ENCODE data around the gene HDHD5.
A peak's percentile ranks its signal among the peaks of the same experiment; 100 is the strongest.

The HDHD5 gene

GRCh38 chr22:17119481-17120202, 39.4 kb downstream of the HDHD5 start:
- no peak for DNase-seq

- DNase-seq: no peak
Observed at GRCh38 chr22:17118342-17118741, 40.7 kb downstream of the HDHD5 start.

GRCh38 chr22:17117890-17118289, 41.2 kb downstream of the HDHD5 start:
- peak; percentile 46 for DNase-seq

- no peak for DNase-seq
Observed at GRCh38 chr22:17117400-17117799, 41.7 kb downstream of the HDHD5 start.

- DNase-seq: no peak
Observed at GRCh38 chr22:17116572-17117330, 42.3 kb downstream of the HDHD5 start.

GRCh38 chr22:17115945-17116565, 43.0 kb downstream of the HDHD5 start:
- no peak for DNase-seq

GRCh38 chr22:17115236-17115635, 43.8 kb downstream of the HDHD5 start:
- no peak for DNase-seq

- DNase-seq: no peak
Observed at GRCh38 chr22:17114898-17115235, 44.2 kb downstream of the HDHD5 start.

- DNase-seq: no peak
Observed at GRCh38 chr22:17114173-17114897, 44.7 kb downstream of the HDHD5 start.

- no peak for DNase-seq
Observed at GRCh38 chr22:17113600-17113999, 45.5 kb downstream of the HDHD5 start.

GRCh38 chr22:17112491-17113042, 46.5 kb downstream of the HDHD5 start:
- DNase-seq: no peak

- DNase-seq: no peak
Observed at GRCh38 chr22:17110791-17111550, 48.1 kb downstream of the HDHD5 start.

- no peak for DNase-seq
Observed at GRCh38 chr22:17109976-17110375, 49.1 kb downstream of the HDHD5 start.

- DNase-seq: no peak
Observed at GRCh38 chr22:17109113-17109865, 49.8 kb downstream of the HDHD5 start.

- no peak for DNase-seq
Observed at GRCh38 chr22:17108256-17109112, 50.6 kb downstream of the HDHD5 start.

GRCh38 chr22:17107547-17107810, 51.6 kb downstream of the HDHD5 start:
- DNase-seq: no peak

GRCh38 chr22:17106785-17107546, 52.1 kb downstream of the HDHD5 start:
- peak; percentile 30 for DNase-seq

GRCh38 chr22:17106161-17106784, 52.8 kb downstream of the HDHD5 start:
- no peak for DNase-seq
